ENCODE measurements around the gene IMMP2L.

IMMP2L gene

GRCh38 chr7:111388912-111389311 lies 173.4 kb downstream of the IMMP2L start:
- no peak for DNase-seq

- no peak for DNase-seq
Observed at GRCh38 chr7:111388016-111388415, 174.3 kb downstream of the IMMP2L start.

- DNase-seq: no peak
Observed at GRCh38 chr7:111384065-111384891, 178.0 kb downstream of the IMMP2L start.

- DNase-seq: no peak
Observed at GRCh38 chr7:111383133-111383532, 179.2 kb downstream of the IMMP2L start.

GRCh38 chr7:111381590-111381989 lies 180.7 kb downstream of the IMMP2L start:
- DNase-seq: no peak

GRCh38 chr7:111380945-111381344 lies 181.3 kb downstream of the IMMP2L start:
- no peak for DNase-seq

- no peak for DNase-seq
Observed at GRCh38 chr7:111374027-111374426, 188.3 kb downstream of the IMMP2L start.

- no peak for DNase-seq
Observed at GRCh38 chr7:111371437-111371836, 190.9 kb downstream of the IMMP2L start.

- no peak for DNase-seq
Observed at GRCh38 chr7:111370002-111370401, 192.3 kb downstream of the IMMP2L start.

GRCh38 chr7:111368381-111369065 lies 193.8 kb downstream of the IMMP2L start:
- no peak for DNase-seq

GRCh38 chr7:111364413-111364812 lies 197.9 kb downstream of the IMMP2L start:
- no peak for DNase-seq

GRCh38 chr7:111363099-111363498 lies 199.2 kb downstream of the IMMP2L start:
- DNase-seq: no peak

- no peak for DNase-seq
Observed at GRCh38 chr7:111362506-111363054, 199.7 kb downstream of the IMMP2L start.

GRCh38 chr7:111358915-111359314 lies 203.4 kb downstream of the IMMP2L start:
- DNase-seq: no peak

- peak; percentile 13 for DNase-seq
Observed at GRCh38 chr7:111357691-111358090, 204.6 kb downstream of the IMMP2L start.

GRCh38 chr7:111356941-111357340 lies 205.4 kb downstream of the IMMP2L start:
- DNase-seq: no peak

GRCh38 chr7:111352319-111352718 lies 210.0 kb downstream of the IMMP2L start:
- DNase-seq: no peak

- no peak for DNase-seq
Observed at GRCh38 chr7:111346219-111346618, 216.1 kb downstream of the IMMP2L start.

- DNase-seq: no peak
Observed at GRCh38 chr7:111343017-111343416, 219.3 kb downstream of the IMMP2L start.

- DNase-seq: no peak
Observed at GRCh38 chr7:111339006-111339405, 223.3 kb downstream of the IMMP2L start.

- DNase-seq: no peak
Observed at GRCh38 chr7:111333010-111333409, 229.3 kb downstream of the IMMP2L start.

GRCh38 chr7:111330235-111330523 lies 232.1 kb downstream of the IMMP2L start:
- DNase-seq: no peak

- DNase-seq: no peak
Observed at GRCh38 chr7:111329367-111330234, 232.7 kb downstream of the IMMP2L start.

All from inflammatory macrophage treated with lipopolysaccharide for 4 hours (primary cell).